Mesenteric fat pad (tissue), 1 donor: ENCODE results near the gene GPC6. TPM values are rescaled to one million over a fixed set of nuclear protein-coding genes. Genes with fewer than 3 reads are reported as not detected.

Experiments used
- DNase-seq: peaks from one replicate; pipeline ENCODE4 v3.0.0-alpha.2; 2020; ENCODE audit warnings: low spot score
- total RNA-seq: library from RNA; stranded (reverse); fragmentation: NEBNext Ultra II Directional; extraction: Animal tissue kit (Norgen Biotek cat#: 25700); gene quantifications from one replicate; pipeline ENCODE4 v1.2.1, GENCODE V29; 2021
- donor health status: DM: yes; HTN: yes; CAD: no.

Gene GPC6
- total RNA-seq, 1 donor from 2014 or later: 23.1 TPM

DNA sequence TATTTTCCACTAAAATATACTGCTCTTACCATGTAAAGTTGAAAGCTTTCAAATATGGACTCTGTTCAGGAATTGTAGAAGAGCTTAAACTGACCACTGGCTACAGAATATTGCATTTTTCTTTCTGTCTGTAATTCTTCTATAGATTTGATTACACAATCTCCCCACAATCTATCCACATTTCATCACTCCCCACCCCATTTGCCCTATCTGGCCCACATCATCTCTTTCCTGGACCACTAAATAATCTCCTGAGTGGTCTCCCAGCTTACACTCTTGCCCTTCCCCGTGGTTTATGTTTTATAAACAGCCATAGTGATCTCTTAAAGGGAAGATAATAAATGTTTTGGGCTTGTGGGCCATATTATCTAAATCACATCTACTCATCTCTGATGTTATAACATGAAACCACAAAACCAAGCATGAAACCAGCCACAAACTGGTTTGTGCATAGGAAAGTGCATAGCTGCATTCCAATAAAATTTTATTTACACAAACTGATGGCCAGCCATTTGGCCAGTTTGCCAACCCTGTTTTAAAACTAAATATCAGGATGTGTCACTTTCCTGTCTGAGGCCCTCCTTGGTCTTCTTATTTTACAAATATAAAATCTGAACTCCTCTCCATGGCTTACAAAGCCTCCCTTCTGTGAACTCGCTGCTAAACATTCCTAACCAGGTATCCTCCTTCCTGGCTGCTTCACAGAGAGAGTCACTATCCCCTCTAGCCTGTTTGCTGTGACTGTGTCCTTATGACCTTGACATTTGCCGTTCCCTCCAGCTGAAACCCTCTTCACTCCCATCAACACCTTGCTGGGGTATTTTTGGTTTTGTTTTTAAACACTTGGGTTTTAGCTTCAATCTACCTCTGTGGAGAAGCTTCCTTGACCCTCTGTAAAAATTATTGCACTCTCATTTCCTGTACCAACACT is 500.9 kb downstream of the GPC6 start:
- DNase-seq: no peak

GRCh38 chr13:93729383-93729782 is 502.8 kb downstream of the GPC6 start:
- no peak for DNase-seq

GRCh38 chr13:93730780-93731179 is 504.2 kb downstream of the GPC6 start:
- no peak for DNase-seq

DNA sequence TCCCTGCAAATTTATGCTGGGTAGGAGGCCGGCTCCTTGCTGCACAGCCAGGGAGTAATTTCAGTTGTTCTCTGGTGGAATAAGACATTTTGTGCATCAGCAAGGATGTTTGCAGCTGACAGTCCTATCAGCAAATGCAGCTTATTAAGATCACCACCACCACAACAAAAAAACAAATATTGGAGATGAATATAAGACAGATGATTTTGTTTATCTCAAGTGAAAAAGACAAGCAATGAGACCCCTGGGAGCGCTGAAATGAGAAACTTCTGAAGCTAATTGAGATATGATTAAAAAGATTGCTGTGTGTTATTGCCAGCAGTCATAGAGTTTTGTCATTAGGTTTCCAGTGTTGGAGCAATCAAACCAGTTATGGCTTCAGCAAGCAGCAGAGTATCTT is 505.6 kb downstream of the GPC6 start:
- no peak for DNase-seq

- DNase-seq: no peak
These were observed 509.5 kb downstream of the GPC6 start for GRCh38 chr13:93736081-93736480.

GRCh38 chr13:93736909-93737308 is 510.3 kb downstream of the GPC6 start:
- no peak for DNase-seq

DNA sequence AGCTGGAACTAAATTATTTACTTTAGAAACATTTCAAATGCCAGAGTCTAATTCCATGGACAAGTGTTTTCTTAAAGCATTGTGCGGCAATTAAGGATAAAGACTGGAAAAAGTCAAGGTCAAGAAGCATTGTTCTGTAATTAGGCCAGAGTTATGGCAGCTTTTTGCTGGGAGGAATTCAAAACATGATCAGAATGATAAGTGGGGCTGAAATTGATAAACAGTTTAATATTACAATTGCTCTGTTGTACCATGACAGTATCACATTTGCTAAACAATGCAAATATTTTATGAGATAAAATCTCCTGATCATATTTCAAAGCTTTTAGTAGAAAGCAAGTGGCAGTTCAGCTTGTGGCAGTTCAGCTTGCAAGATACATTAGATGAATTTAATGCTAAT is 513.7 kb downstream of the GPC6 start:
- DNase-seq: no peak

DNA sequence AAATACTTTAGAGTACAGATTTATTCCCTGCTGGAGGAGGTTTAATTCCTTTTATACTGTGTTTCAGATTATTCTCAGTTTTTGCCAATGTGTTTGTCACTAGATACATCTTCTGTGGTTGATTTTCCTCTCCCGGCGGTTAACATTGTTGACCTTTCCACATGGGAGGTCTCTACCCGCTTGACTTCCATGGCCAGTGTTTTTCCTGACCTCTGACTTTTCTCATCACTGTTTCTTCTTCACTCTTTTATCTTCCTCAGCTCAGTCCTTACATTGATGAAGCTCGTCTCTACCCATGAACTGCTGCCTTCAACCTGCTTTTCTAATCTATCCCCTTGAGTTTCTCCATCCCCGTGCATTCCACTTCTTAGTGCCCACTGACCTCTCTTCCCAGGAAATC is 517.4 kb downstream of the GPC6 start:
- DNase-seq: no peak

GRCh38 chr13:93744886-93745285 is 518.3 kb downstream of the GPC6 start:
- DNase-seq: no peak

- no peak for DNase-seq
These were observed 519.3 kb downstream of the GPC6 start for GRCh38 chr13:93745884-93746283.

DNA sequence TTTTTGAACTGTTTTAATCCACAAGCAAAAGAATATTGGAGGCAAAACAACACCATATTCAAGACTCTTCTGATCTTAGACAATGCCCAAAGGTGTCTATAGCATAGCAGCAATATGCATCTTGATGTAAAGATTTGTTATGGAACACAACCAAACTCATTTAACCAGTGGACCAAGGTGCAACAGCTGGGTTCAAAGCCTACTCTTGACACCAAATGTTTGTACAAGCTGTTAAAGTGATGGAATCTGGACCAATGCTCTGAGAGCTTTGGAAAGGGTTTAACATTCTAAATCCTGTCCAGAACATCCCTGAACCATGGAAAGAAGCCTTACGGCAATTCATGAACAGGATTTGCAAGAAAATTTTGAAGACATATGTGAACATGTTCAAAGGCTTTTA is 520.0 kb downstream of the GPC6 start:
- DNase-seq: no peak

- no peak for DNase-seq
These were observed 524.1 kb downstream of the GPC6 start for GRCh38 chr13:93750676-93751075.

- no peak for DNase-seq
These were observed 524.5 kb downstream of the GPC6 start for GRCh38 chr13:93751117-93751516.

- DNase-seq: no peak
These were observed 525.9 kb downstream of the GPC6 start for GRCh38 chr13:93752541-93752940.

DNA sequence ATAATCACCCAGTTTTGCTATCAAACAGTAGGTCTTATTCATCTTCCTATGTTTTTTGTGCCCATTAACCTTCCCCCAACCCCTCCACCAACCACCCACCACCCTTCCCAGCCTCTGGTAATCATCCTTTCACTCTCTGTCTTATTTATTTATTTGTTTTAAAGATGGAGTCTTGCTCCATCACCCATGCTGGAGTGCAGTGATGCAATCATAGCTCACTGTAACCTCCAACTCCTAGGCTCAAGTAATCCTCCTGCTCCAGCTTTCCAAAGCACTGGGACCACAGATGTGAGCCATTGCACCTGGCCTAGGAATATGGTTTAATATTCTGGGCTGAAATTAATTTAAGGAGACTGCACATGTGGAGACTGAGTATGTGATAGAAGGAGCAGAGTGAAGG is 527.0 kb downstream of the GPC6 start:
- DNase-seq: no peak

GRCh38 chr13:93755341-93755740 is 528.7 kb downstream of the GPC6 start:
- no peak for DNase-seq

- no peak for DNase-seq
These were observed 532.0 kb downstream of the GPC6 start for GRCh38 chr13:93758575-93758974.

DNA sequence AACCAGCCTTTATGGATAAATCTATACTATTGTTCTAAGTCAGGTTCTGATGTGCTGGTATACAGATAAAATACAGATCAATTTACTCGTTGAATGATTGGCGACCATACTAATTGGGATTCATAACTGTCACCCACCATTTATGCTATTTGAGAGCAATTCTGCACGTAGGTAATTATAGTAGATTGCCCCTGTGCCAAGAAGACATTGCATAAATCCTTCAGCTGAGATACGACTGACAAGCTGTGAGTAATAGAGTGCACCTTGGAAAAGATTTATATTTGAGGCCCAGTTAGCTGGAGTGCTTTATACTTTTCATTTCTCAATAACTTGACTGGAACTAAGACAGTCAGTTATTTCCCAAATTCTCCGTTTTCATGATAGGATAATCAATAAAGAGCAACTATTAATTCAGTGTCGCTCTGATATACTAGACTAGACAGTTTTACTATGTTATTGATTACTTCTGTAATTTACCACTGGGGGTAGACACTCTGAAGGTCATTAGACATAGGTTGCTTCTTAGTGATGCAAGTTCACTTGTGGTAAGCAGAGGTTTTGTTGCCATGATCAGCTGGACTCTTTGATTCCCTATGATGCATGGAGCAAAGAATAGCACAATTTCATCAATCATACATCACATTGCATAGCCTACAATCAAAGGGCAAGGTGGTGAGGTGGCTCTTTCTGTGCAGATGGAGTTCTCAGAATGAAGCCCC is 536.3 kb downstream of the GPC6 start:
- DNase-seq: no peak

DNA sequence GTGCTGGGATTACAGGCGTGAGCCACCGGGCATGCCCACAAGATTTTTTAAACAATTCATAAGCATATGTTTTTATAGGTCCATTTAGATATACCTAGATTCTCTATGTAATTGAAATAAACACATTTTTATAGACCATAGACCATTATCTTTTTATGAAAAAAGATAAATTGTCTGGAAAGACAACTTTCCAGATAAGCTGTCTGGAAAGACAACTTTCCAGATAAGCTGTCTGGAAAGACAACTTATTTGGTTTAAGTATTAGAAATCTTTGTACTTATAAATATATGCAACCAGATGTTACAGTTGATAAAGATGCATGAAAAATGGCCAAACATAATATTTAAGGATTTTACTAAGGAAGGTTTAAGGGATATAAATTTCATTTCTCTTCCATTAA is 538.5 kb downstream of the GPC6 start:
- no peak for DNase-seq

DNA sequence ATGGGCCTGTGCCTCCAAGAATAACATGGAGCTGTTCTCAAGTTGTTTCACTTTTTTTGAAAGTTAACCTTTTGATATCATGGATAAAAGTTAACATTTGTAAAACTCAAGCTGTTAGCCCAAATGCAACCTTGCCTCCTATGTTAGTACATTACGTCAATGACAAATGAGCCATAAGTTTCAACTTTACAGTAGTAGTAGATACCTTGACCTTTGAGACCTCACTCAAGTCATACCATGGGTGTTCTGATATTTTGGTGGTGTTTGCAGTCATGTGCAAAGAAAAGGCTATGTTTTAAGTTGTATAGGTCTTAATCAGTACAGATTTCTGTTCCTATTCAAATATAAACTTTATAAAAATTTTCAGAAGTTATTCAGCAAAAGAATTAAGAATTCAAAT is 539.2 kb downstream of the GPC6 start:
- no peak for DNase-seq

DNA sequence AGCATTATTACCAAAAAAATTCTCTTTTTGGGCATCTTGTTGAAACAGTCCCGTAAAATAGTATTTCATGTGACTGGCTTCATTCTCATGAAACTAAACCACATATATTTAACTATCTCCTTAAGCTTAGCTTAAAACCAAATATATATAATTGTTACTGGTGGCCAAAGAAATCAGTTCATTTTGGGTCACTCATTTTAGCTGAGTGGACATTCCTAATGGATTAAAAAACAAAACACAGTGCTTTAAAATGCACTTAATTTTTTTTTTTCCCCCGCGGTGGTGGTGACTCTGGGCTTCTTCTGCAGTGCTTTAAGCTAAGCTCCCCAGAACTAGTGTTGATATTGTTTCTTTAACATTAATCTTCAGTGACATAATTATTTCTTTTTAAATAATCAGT is 540.1 kb downstream of the GPC6 start:
- no peak for DNase-seq

- DNase-seq: no peak
These were observed 540.7 kb downstream of the GPC6 start for GRCh38 chr13:93767180-93767916.
